Colonic mucosa (tissue), 4 donors: ENCODE measurements around the gene OR51L1. TPM values are rescaled to one million over a fixed set of nuclear protein-coding genes. Genes with fewer than 3 reads are reported as not detected.
A peak's percentile ranks its signal among the peaks of the same experiment; 100 is the strongest.

ENCODE experiments used
- DNase-seq: peaks from one replicate; pipeline ENCODE4 v3.0.0-alpha.2; 2020
- H3K27ac ChIP-seq: fragments of 200-600 bp; one replicate; pipeline ENCODE4 v1.8.0; 2021
- H3K27me3 ChIP-seq: fragments of 200-600 bp; one replicate; pipeline ENCODE4 v1.8.0; 2021
- H3K36me3 ChIP-seq: fragments of 200-600 bp; one replicate; pipeline ENCODE4 v1.8.0; 2021
- H3K4me1 ChIP-seq: fragments of 200-600 bp; one replicate; pipeline ENCODE4 v1.8.0; 2021; ENCODE audit warnings: mild to moderate bottlenecking
- H3K4me3 ChIP-seq: fragments of 200-600 bp; one replicate; pipeline ENCODE4 v1.8.0; 2021
- H3K9ac ChIP-seq, 2 donors: one replicate each; pipeline ENCODE4 v1.7.0; 2013; ENCODE audit warnings: control low read depth in 2 of 2, low read depth in 2 of 2, low read length in 2 of 2
- H3K9me3 ChIP-seq: fragments of 200-600 bp; one replicate; pipeline ENCODE4 v1.8.0; 2021
- CTCF ChIP-seq: fragments of 200-600 bp; IDR thresholded peaks from one replicate; pipeline ENCODE4 v1.8.0; 2022; ENCODE audit warnings: antibody characterized with exemption, mild to moderate bottlenecking
- intact Hi-C: fragments of 100-400 bp; cut with DNase I; formaldehyde crosslinking; loops from one replicate; pipeline ENCODE4 v1.14.1; 2022
- total RNA-seq, 2 donors: library from RNA; stranded (reverse); fragmentation: NEBNext Ultra II Directional in 1 of 2; extraction: Animal tissue kit (Norgen Biotek cat#: 25700) in 1 of 2; gene quantifications; one replicate each; pipeline ENCODE4 v1.2.1, GENCODE V29; 2021
- donor health status: healthy.
- donor health status: DM: no; HTN: no; CAD: no.
- donor health status: DM: no; HTN: no; CAD: no.

The OR51L1 gene
- total RNA-seq, 2 donors from 2014 or later: not detected

GRCh38 chr11:5004424-5005274 lies 10.0 kb downstream of the OR51L1 start:
- Histone ChIP-seq H3K4me3 (no peak overlapping the region), H3K4me1 (no peaks in the 10 kb centered on the region), H3K9ac (no peak overlapping the region), H3K9me3 (no peaks in the 10 kb centered on the region), H3K36me3 (no peaks in the 10 kb centered on the region), H3K27me3 (no peaks in the 10 kb centered on the region), H3K27ac (no peak overlapping the region)
- peak; percentile 49 for DNase-seq
- intact Hi-C loops: no loop called here
- TF ChIP-seq CTCF: peak; percentile 30

- H3K27me3 ChIP-seq: no peaks in the 10 kb centered on the region
- no peak for DNase-seq
- TF ChIP-seq CTCF: no peak
- intact Hi-C loops: no loop called here
- H3K9me3 ChIP-seq: no peaks in the 10 kb centered on the region
- no peaks in the 10 kb centered on the region for H3K4me1 ChIP-seq
- no peak overlapping the region for H3K27ac ChIP-seq
- no peak overlapping the region for H3K4me3 ChIP-seq
- no peak overlapping the region for H3K9ac ChIP-seq
- H3K36me3 ChIP-seq: no peaks in the 10 kb centered on the region
Observed at GRCh38 chr11:5007561-5007960, 12.9 kb downstream of the OR51L1 start.

GRCh38 chr11:5011254-5011653 lies 16.6 kb downstream of the OR51L1 start:
- no peak for DNase-seq
- H3K36me3 ChIP-seq: no peaks in the 10 kb centered on the region
- H3K9me3 ChIP-seq: no peaks in the 10 kb centered on the region
- H3K9ac ChIP-seq: no peak overlapping the region
- H3K4me1 ChIP-seq: no peaks in the 10 kb centered on the region
- no peak overlapping the region for H3K27ac ChIP-seq
- TF ChIP-seq CTCF: no peak
- intact Hi-C loops: no loop called here
- H3K4me3 ChIP-seq: no peak overlapping the region
- H3K27me3 ChIP-seq: no peaks in the 10 kb centered on the region

- no peak overlapping the region for H3K9ac ChIP-seq
- H3K9me3 ChIP-seq: no peaks in the 10 kb centered on the region
- H3K4me3 ChIP-seq: no peak overlapping the region
- DNase-seq: no peak
- no peak overlapping the region for H3K27ac ChIP-seq
- no peaks in the 10 kb centered on the region for H3K27me3 ChIP-seq
- TF ChIP-seq CTCF: no peak
- no peaks in the 10 kb centered on the region for H3K36me3 ChIP-seq
- no peaks in the 10 kb centered on the region for H3K4me1 ChIP-seq
- intact Hi-C loops: no loop called here
Observed at GRCh38 chr11:5013012-5013411, 18.4 kb downstream of the OR51L1 start.

GRCh38 chr11:5021996-5022395 lies 27.3 kb downstream of the OR51L1 start:
- Histone ChIP-seq H3K36me3 (no peaks in the 10 kb centered on the region), H3K9me3 (no peaks in the 10 kb centered on the region), H3K4me1 (no peaks in the 10 kb centered on the region), H3K27me3 (no peaks in the 10 kb centered on the region), H3K9ac (no peak overlapping the region), H3K27ac (no peak overlapping the region), H3K4me3 (no peak overlapping the region)
- DNase-seq: no peak
- intact Hi-C loops: no loop called here
- no peak for TF ChIP-seq CTCF
